Activated T-cell treated with anti-CD3 and anti-CD28 coated beads, Interleukin-2, amount 50 U/mL, for 1 hour (primary cell): ENCODE data around the gene MLYCD.

Source experiments
- DNase-seq: peaks from one replicate; pipeline ENCODE4 v3.0.0-alpha.2; 2020

The MLYCD gene

DNA sequence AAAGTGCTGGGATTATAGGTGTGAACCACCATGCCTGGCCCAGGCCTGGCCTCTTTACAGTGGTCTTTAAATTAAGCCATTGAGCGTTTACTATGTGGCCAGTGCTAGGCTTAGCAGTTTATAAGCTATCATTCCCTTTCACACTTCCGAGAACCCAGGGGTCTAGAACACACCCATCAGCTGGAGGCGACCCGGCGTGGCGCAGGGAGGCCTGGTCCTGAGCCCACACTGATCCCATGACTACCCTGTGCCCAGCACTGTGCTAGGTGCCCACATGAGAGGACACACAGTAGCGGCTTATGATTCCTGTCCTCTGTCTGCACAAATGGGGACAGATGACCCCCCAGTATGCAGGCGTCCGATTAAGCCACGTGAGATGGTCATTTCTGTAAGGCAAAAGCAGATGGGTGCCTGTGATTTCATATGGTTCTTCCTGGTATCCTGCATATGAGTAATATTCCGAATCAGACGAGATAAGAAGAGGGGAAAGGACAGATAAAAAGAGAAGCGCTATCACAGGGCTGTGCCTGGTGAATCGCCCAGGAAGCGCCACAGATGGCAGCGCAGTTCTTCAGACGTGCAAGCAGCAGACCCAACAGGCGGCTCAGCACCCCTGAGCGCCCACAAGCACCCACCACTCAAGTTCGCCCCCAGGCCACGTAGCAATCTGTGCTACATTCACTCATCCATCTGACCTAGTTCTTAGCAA, 59.4 kb downstream of the MLYCD start:
- no peak for DNase-seq

- DNase-seq: no peak
Measured at GRCh38 chr16:83958846-83959565, 60.1 kb downstream of the MLYCD start.

DNA sequence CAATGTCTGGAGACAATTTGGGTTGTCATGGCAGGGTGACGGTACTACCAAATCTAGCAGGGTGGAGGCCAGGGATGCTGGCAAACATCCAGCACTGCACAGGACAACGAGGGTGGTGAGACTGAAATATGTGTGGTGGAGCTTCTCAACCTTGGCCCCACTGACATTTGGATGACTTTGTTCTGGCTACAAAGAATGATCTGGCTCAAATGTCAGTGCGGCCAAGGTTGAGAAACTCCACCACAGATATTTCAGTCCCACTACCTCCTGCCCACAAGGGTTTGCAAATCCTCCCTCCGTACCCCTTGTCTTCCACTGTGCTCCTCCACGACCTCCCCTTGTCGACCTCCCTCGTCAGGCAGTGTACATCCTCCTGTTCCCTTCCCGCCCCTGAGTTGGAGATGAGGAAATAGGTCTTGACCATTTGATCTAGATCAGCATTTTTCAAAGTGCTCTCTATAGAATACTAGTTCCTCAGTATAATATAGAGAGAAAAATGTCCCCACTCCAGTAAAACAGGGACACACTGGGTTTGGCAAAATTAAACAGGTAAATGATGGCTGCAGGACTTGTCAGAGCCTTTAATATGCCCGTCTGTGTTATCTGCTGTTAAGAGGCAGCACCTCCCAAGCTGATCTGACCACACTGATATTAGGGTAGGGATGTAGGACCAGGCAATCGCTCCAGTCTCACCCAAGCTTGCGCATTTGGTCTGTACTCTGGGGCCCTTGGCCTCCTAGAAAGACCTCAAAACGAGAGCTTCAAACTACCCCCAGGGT, 60.9 kb downstream of the MLYCD start:
- no peak for DNase-seq

DNA sequence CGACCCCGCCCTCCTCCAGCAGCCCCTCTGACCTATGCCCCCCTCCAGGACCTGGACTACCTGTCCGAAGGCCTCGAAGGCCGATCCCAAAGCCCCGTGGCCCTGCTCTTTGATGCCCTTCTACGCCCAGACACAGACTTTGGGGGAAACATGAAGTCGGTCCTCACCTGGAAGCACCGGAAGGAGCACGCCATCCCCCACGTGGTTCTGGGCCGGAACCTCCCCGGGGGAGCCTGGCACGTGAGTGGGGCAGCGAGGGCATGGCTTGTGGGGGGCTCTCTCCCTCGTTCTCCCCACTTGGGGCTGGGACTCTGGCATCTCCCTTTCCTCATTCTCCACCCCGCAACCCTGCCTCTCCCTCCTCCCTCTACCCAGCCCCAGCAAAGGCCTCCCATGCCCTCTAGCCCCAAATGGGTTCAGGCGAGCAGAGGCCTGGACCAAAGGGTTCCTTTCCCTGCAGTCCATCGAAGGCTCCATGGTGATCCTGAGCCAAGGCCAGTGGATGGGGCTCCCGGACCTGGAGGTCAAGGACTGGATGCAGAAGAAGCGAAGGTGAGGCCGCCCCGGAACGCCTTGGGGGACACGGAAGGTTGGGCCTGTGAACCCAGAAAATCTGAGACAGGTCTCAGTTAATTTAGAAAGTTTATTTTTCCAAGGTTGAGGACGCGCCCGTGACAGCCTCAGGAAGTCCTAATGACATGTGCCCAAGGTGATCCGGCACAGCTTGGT, 61.8 kb downstream of the MLYCD start:
- DNase-seq: no peak

GRCh38 chr16:83961591-83961990, 62.7 kb downstream of the MLYCD start:
- no peak for DNase-seq

DNA sequence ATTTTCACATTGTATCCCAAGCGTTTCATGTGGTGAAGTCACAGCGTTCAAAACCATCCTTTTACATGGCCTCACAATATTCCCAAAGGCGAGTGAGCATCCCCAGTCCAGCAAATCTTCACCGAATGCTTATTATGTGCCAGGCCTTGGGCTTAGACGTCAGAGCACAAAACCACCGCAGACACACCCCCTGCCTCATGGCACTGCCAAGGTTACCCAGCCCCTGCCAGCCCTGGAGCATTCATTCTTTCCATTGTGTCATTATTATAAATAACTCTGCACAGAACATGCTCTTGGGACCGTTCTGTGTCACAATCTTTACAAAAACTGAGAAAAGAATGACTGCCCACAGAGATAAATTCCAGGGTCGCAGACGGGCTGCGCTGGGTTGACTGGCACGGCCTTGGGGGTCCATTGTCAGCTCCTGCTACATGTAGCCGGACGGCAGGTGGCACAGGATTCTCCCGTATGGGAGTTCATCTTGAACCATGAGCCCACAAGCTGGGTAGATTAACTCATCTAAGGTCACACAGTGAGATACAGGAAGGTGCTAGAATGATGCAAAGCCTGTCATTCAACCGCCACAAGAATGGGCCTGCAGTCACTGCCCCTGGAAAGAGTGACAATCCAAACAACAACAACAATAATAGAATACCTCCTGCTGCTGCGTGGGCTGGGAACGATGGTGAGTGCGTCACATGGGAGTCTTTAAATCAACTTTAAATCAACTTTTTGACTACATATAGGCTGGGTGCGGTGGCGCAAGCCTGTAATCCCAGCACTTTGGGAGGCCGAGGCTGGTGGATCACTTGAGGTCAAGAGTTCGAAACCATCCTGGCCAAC, 64.6 kb downstream of the MLYCD start:
- DNase-seq: no peak

GRCh38 chr16:83964684-83965443, 65.9 kb downstream of the MLYCD start:
- no peak for DNase-seq

DNA sequence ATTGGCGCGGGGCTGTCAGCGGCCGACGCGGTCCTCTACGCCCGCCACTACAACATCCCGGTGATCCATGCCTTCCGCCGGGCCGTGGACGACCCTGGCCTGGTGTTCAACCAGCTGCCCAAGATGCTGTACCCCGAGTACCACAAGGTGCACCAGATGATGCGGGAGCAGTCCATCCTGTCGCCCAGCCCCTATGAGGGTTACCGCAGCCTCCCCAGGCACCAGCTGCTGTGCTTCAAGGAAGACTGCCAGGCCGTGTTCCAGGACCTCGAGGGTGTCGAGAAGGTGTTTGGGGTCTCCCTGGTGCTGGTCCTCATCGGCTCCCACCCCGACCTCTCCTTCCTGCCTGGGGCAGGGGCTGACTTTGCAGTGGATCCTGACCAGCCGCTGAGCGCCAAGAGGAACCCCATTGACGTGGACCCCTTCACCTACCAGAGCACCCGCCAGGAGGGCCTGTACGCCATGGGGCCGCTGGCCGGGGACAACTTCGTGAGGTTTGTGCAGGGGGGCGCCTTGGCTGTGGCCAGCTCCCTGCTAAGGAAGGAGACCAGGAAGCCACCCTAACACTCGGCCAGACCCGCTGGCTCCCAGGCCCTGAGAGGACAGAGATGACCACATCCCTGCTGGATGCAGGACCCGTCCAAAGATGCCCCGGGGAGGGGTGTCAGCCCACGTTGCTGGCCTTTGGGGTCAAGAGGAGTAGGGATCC, 66.7 kb downstream of the MLYCD start:
- no peak for DNase-seq

GRCh38 chr16:83966153-83966696, 67.3 kb downstream of the MLYCD start:
- DNase-seq: no peak

DNA sequence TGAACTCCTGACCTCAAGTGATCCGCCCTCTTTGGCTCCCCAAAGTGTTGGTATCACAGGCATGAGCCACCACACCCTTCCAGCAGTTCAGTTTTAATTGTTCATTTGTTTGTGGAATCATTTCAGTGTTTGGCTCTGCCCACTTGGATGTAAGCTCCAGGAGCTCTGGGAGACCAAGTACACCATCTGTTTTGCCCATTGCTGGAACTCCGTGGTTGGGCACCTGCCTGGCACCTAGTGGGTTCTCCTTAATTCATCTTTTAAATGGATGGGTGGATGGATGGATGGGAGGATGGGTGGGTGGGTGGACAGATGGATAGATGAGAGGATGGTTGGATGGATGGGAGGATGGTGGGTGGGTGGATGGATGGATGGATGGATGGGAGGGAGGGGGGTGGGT, 68.2 kb downstream of the MLYCD start:
- DNase-seq: no peak

DNA sequence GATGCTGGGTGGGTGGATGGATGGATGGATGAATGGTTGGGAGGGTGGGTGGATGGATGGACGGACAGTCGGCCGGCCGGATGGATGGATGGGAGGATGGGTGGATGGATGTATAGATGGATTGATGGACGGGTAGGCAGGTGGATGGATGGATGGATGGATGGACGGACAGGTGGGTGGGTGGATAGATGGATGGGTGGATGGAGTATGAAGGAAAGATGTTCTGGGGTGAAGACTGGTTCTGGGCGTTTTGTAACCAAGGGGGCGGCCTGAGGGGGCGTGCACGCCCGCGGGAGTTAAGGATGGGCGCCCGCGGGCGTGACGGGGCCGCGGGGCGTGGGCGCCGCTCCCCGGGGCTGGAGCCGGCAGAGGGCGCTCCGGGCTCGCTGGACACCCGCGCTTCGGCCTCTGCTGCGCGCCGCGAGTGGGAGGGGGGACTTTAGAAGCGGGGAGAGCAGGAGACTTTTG, 69.0 kb downstream of the MLYCD start, which contains the start of gene NECAB2:
NECAB2 (plus strand) TSS at position 407 of the 468 bp plus-strand sequence. CDS start 405 bp downstream, outside the sequence.
- no peak for DNase-seq

GRCh38 chr16:83968306-83968851, 69.5 kb downstream of the MLYCD start:
- DNase-seq: no peak

DNA sequence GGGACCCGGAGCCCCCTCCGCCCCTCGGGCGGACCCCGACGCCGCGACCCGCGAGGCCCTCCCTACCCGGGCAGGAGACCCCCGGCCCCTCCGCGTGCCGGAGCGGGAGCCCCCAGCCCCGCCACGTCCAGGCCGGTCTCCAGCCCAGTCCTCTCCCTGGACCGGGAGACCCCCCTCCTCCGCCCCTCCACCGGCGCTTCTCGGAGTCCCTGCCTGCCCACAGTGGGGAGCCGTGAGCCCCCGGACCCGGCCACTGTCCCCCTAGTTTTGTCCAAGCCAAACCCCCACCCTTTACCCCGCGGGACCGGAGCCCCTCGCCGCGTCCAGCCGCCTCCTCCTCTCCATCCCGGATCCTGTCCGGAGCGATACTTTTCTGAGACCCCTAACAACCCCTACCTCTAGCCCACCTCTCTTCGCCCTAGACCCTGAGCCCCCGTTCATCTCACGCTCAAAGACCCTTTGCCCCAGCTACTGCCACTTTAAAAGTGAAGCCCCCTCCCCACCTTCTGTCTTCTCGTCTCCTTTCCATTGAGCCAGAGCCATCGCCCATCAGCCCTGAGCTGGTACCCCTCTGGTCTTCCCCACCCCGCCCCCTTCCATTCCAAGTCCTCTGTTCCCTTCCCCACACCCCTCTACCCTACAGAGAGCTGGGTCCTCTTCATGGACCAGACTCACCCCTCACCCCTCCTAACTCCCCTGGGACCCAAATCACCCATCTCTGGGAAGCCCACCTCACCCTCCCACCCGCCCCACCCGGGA, 70.2 kb downstream of the MLYCD start:
- no peak for DNase-seq

- DNase-seq: no peak
Measured at GRCh38 chr16:83969771-83970429, 71.0 kb downstream of the MLYCD start.

DNA sequence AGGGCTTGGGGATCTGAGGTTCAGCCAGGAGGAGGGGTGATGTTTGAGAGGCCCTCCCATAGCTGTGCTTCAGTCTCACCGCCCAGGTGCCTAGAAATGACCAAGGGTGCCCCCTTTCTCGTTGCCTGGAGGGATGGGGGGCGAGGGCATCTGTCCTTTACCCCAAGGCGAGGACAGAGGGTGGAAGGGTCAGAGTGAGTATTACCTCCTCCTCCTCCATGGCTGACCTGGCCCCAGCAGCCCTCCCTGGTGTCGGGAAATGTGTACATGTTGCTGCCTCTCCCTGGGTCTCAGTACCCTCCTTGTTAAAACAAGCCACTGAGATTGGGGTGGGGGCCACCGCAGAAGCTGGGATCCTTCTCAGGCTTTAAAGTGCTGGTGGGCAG, 71.5 kb downstream of the MLYCD start:
- no peak for DNase-seq

DNA sequence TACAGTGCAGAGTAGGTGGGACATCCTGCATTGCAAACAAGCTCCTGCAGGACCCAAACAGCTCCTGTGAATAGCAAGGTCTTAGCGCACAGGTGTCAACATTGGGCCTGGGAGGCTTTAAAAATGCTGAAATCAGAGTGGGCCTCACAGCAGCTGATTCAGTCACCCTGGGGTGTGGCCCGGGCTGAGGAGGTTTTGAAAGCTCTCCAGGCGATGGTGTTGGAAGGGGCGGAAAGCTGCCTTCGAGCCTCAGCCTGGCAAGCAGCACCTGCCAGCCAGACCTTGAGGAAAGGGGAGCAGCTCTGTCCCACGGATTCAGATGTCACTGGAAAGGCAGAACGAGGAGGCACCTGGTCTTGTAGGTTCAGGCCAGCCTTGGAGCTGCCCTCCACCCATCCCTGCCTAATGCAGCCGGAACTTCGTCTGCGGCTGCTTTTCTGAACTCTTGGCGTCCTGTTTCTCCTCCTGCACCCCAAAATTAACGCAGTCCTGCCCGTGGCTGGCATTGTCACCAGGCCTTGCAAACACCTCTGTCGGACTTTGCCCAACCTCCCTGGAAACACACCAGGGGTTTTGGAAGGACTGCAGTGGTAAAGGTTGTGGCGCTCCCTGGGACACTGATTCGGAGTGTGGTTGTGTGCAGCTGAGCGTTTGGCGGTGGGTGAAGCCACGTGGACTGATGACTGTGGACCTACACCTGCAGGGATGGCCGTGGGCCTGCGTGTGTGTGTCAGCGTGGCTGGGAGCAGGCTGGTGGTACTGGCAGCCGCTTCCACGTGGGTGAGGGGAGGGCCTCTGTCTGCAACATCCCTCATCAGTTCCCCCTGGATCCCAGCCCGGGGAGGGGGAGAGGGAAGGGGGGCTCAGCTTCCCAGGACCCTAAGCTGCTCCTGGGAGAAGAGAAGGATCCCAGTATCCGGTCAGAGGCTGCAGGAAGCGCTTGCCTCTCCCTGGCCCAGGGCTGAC, 72.5 kb downstream of the MLYCD start:
- DNase-seq: no peak
